ENCODE measurements around the gene KRTAP5-11. TPM values are rescaled to one million over a fixed set of nuclear protein-coding genes. Genes with fewer than 3 reads are reported as not detected.
"Not testable (repeated sequence)": the region's sequence is repeated elsewhere in the genome, so short reads cannot be mapped to it uniquely, and the experiment has no call there.

Gene KRTAP5-11
- polyA plus RNA-seq, 3 donors: 0.27 to 0.83 TPM; not detected in 1

DNA sequence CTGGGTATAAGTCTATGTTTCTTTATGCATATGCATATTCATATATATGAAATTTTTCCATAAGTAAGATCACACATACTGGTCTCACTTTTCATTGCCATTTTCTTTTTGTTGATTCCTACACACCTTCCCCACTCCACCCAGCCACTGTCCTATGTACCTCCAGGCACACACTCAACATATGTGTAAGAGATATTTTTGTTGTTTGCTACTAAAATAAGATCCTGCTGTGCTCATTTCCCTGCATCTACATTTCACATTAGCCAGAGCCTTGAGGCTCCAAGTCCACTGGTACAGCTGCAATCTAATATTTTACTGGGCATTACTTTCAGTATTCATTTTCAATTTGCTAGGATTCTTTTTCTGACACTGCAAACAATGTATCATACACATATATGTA lies 25.4 kb downstream of the KRTAP5-11 start:
- DNase-seq: no peak

DNA sequence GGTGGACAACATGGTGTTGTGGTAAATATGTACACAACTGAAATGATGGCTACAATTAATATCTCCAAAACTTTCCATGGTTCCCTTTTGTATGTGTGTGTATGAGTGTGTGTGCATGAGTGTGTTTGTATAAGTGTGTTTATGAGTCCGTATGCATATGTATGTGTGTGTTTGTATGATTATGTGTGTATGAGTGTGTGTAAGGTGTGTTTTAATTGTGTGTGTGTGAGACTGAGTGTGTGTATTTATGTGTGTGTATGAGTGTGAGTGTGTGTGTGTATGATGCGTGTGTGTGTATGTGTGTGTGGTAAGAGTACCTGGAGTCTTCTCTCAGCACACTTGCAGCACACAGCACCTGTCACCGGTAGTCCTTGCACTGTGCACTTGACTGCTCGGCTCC lies 26.7 kb downstream of the KRTAP5-11 start:
- no peak for DNase-seq

DNA sequence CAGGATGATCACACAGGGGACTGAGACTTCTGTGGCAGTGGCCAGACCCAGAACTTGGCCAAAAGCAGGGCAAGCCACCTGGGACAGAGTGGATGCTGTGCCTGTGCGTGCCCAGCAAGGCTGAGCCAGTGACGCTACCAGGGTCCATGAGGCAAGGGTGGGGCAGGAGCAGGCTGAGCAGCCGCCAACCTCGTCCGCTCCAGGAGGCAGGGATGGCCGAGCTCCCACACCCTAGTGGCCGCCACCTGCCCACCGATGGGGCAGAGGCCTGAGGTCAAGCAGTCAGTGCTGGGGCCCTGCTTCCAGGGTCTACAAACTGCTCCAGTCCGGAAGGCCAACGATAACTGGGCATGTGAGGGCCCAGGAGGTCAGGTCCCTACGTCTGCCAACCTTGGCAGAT lies 27.2 kb downstream of the KRTAP5-11 start:
- DNase-seq: no peak

DNA sequence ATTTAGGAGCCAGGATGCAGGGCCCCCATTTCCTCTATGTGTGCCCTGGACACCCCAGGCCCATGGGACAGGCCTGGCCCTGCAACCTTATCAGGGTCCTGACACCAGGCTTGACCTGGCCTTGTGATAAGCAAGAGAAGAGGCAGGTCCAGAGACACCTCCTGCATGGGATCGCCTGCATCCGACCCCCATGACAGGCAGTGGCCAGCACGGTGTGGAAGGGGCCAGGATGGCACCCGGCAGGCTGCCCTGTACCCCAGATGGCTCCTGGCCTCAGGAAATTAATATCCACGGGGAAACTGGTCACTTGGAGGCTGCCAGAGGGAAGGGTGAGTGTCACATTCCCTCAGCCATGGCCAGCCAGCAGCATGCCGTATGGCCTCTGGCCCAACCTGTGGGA lies 27.7 kb downstream of the KRTAP5-11 start:
- DNase-seq: no peak

DNA sequence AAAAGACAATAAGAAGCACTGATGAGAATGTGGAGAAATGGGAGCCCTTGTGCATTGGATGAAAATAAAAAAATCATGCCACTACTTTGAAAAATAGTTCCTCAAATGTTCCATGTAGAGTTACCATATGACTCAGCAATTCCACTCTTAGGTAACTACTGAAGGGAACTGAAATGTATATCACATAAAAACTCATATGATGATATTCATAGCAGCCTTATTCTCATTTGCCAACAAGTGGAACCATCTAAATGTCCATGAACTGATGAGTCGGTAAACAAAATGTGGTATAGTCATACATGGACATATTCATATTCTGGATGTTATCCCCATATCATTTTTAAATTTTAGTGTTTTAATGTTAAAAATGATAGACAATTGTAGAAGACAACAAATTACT lies 31.0 kb downstream of the KRTAP5-11 start:
- DNase-seq: no peak

DNA sequence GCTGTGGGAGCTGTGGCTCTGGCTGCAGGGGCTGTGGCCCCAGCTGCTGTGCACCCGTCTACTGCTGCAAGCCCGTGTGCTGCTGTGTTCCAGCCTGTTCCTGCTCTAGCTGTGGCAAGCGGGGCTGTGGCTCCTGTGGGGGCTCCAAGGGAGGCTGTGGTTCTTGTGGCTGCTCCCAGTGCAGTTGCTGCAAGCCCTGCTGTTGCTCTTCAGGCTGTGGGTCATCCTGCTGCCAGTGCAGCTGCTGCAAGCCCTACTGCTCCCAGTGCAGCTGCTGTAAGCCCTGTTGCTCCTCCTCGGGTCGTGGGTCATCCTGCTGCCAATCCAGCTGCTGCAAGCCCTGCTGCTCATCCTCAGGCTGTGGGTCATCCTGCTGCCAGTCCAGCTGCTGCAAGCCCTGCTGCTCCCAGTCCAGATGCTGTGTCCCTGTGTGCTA lies 33.9 kb downstream of the KRTAP5-11 start:
- no peak for DNase-seq

DNA sequence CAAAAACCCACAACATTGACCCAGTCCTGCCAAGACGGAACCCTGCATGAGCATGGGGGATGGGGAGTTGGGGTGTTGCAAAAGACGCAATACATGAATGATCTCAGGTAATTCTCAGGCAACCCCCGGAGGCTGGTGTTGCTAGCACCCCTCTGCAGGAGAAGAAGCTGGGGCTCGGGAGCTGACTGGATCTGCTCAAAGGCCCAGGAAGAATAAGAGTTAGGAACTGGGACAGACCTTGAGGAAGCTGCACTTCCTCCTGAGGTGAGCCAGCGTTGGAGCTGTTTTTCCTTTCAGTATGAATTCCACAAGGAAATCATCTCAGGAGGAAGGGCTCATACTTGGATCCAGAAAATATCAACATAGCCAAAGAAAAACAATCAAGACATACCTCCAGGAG lies 34.6 kb downstream of the KRTAP5-11 start, which contains the start of gene KRTAP5-9:
Gene KRTAP5-9, plus strand, starts transcription at position 301 of the 400 bp plus-strand sequence. CDS start 238 bp downstream, outside the sequence.
- DNase-seq: no peak

DNA sequence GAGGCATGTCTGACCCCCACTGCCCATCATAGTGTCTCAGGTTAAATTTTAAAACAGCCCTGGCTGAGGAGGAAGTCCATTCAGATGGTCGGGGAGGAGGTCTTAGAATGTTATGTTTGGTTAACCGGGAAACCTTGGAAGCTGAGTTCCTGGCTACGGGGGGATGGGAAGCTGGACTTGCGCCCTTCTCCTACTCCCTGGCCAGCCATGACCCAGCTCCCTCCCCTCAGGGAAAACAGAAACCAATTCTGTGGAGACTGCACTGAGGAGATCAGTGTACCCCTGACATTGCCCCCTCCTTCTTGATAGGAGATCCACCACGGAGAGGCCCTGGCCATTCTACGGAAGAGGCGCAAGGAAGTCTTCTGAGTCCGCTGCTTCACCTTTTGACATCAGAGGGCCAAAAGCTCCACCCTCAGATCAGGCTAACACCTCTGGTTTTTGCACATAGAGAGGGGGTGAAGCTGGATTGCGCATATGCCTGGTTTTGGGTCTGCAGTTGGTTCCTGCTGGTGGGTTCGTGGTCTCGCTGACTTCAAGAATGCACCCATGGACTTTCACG lies 37.2 kb downstream of the KRTAP5-11 start:
- no peak for DNase-seq

DNA sequence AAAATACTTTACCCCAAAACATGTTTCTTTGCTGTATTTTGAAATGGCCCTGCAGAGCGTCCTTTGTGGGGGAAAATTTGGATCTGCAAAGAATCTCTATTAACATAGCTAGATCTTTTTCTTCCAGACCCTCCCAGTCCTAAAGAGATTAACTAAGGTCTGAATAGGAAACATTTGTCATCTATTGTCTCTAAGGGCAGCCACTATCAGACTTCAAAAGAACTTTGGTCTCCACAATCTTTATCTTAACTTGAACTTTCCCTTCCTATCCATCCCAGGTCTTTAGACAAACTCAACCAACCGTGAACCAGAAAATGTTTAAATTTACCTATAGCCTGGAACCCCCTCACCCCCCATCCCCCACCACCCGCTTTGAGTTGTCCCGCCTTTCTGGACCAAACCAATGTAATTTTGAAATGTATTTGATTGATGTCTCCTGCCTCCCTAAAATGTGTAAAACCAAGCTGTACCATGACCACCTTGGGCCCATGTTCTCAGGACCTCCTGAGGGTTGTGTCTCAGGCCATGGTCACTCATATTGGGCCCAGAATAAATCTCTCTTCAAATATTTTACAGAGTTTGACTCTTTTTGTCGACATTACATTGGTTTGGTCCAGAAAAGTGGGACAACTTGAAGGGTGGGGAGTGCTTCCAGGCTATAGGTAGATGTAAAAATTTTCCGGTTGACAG lies 38.0 kb downstream of the KRTAP5-11 start:
- no peak for DNase-seq

DNA sequence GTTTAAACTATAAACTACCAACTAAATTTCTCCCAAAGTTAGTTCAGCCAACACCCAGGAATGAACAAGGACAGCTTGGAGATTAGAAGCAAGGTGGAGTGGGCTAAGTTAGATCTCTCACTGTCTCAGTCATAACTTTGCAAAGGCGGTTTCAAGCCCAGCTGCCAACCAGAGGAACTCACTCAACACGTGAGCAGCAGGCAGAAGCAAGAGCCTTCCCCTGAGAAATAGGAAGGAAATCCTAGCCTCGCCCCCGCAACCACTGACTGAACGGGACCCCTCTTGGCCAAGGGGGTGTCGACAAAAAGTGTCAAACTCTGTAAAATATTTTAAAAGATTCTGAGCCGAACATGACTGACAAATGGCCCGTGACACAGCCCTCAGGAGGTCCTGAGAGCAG lies 38.8 kb downstream of the KRTAP5-11 start:
- DNase-seq: no peak

DNA sequence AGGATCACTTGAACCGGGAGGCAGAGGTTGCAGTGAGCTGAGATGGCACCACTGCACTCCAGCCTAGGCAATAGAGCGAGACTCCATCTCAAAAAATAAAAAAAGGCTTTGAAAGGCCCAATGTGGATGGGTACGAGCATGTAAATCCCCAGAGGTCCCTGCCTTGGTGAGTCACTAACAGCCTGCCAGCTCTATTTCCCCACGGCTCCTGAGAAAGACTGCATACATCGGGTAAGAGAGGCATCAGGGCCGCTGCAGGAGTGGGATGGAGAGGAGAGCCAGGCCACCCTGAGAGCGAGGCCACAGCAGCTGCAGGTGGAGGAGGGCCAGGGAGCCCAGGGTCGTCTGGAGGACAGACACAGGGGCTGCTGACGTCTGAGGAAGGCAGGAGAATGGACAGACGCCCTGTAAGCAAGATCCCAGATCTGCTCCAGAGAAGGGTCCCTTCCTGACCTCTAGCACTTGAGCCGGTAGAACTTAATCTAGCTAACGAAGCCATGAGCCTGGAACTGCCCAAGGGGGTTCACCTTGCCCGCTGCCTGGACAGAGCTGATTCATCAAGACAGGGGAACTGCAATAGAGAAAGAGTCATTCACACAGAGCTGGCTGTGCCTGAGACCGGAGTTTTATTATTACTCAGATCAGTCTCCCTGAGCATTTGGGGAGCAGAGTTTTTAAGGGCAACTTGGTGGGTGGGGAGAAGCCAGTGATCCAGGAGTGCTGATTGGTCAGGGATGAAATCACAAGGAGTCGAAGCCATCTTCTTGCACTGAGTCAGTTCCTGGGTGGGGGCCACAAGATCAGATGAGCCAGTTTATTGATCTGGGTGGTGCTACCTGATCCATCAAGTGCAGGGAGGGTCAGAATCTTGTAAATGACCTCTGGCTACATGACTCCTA lies 39.5 kb downstream of the KRTAP5-11 start:
- no peak for DNase-seq

DNA sequence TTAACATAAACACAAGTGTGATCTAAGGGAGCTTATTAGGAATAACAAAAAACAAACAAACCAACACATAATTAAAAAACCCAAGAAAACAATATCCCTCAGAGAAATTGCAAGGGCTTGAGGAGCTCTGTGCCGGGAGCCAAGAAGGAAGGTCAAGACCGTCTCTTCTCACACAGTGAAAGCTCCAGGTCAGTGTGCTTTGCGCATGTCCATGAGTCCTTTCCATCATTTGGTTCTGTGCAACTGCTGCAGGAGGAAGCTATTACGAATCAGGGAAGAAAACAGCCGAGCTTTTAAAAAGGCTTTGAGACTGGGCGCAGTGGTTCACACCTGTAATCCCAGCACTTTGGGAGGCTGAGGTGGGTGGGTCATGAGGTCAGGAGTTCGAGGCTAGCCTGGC lies 40.3 kb downstream of the KRTAP5-11 start:
- DNase-seq: no peak

DNA sequence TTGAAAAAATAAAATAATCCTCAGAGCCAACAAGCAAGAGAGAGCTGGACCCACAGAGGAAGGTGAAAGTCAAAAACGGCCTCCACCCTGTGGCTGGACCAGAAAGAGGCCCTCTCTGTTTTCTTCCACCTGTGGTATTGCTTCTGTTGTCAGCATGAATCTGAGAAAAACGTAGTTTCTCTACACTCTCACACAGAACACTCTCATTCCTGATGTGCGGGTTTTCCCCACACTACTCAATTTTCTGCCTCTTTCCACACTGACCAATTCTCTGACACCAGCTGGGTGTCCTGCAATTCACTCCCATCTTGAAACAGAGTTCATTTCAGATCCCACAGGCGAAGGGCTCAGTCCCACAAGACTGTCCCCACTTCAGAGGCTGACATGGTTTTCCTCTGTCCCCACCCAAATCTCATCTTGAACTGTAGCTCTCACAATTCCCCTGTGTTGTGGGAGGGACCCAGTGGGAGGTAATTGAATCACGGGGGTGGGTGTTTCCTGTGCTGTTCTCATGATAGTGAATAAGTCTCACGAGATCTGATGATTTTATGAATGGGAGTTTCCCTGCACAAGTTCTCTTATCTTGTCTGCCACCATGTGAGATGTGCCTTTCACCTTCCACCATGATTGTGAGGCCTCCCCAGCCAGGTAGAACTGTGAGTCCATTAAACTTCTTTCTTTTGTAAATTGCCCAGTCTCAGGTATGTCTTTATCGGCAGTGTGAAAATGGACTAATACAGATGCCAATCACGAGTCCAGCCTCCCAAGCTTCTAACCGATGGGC lies 42.0 kb downstream of the KRTAP5-11 start:
- DNase-seq: not testable (repeated sequence)

DNA sequence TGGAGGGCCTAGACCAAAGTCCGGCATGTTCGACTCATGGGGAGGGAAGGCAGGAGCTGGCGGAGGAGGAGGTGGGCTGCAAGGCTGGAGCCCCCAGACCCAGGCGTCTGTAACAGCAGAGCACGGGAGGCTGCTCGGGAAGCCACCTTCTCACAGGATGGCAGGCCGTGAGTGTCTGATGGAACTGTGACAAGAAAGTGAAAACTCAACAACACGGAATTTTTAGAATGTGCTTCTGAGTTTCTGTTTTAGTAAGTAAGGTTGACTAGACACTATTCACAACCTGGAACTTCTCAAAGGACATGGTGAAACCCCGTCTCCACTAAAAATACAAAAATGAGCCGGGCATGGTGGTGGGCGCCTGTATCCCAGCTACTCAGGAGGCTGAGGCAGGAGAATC lies 42.7 kb downstream of the KRTAP5-11 start:
- DNase-seq: not testable (repeated sequence)

DNA sequence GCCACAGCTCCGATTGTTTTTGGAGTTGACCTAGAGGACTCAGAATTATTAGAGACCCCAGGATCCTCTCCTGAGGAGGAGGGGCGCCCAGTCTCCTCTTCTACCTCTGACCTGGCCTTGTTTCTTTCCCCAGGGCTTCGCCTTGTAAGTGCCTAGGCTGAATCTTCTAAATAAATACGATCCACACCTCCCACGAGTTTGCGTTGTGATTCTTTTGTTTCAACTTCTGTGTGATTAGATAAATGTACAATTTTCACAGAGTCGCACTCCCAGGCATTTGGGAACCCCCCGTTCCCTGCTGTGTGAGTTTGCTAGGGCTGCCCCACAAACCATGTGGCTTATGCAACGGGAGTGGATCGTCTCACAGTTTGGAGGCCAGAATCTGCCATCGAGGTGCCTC lies 43.7 kb downstream of the KRTAP5-11 start:
- no peak for DNase-seq

DNA sequence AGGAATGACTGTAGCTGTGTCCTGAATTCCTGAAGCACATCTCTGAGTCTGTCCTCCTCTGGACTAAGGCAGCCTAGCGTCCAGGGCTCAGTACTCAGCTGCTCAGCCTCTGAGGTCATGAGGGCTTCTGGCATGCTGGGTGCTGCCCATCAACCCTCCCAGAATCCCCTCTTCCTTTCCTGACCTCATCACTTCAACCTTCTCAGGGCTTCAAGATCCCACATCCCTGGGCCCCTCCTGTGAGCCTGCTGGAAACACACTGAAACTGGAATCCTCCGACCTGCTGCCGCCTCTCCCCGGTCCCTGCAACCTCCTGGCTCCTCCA lies 44.0 kb downstream of the KRTAP5-11 start:
- DNase-seq: no peak

DNA sequence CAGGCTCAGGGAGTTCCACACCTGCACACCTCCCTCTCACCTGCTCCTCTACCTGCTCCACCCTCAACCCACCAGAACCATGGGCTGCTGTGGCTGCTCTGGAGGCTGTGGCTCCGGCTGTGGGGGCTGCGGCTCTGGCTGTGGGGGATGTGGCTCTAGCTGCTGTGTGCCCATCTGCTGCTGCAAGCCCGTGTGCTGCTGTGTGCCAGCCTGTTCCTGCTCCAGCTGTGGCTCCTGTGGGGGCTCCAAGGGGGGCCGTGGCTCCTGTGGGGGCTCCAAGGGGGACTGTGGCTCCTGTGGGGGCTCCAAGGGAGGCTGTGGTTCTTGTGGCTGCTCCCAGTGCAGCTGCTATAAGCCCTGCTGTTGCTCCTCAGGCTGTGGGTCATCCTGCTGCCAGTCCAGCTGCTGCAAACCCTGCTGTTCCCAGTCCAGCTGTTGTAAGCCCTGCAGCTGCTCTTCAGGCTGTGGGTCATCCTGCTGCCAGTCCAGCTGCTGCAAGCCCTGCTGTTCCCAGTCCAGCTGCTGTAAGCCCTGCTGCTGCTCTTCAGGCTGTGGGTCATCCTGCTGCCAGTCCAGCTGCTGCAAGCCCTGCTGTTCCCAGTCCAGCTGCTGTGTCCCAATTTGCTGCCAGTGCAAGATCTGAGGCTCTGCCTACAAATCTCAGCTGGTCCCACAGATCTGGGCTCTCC lies 44.6 kb downstream of the KRTAP5-11 start, which contains the start of gene KRTAP5-8:
Gene KRTAP5-8, plus strand, starts transcription at position 49 of the 689 bp plus-strand sequence. Its CDS starts 31 bp downstream, at position 80.
- not testable (repeated sequence) for DNase-seq

DNA sequence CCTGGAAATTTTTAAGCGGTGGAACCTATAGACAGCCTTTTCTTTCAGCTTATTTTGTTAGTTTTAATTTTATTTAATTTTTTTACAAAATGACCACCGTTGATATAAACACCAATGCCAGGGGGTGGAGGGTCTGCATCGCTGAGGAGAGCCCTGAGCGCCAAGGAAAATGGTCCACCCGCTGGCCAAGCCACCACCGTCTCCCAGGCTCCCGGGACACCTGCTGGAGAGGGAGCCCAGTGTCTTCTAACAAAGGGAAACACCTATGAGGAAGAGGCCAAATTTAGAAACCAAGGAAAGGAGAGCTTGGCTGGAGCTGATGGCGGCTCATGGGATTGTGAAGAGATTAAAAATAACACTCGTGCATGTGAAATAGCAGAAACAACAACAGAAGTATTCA lies 45.1 kb downstream of the KRTAP5-11 start:
- no peak for DNase-seq

DNA sequence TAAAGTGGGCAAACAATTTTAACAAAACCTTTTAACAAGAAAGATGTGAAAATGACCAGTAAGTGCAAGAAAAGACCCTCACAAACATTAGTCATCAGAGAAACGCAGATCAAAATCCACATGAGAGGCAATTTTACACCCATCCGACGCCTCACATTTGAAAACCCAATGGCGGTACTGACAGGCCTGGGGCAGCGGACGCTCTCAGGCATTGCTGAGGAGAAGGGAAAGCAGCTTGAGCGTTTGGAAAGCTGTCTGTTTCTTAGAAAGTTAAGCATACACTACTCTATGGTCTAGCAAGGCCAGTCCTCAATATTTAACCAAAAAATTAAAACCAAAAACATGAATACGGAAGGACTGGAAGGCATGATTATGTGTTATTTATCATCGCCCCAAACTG lies 46.9 kb downstream of the KRTAP5-11 start:
- DNase-seq: no peak

DNA sequence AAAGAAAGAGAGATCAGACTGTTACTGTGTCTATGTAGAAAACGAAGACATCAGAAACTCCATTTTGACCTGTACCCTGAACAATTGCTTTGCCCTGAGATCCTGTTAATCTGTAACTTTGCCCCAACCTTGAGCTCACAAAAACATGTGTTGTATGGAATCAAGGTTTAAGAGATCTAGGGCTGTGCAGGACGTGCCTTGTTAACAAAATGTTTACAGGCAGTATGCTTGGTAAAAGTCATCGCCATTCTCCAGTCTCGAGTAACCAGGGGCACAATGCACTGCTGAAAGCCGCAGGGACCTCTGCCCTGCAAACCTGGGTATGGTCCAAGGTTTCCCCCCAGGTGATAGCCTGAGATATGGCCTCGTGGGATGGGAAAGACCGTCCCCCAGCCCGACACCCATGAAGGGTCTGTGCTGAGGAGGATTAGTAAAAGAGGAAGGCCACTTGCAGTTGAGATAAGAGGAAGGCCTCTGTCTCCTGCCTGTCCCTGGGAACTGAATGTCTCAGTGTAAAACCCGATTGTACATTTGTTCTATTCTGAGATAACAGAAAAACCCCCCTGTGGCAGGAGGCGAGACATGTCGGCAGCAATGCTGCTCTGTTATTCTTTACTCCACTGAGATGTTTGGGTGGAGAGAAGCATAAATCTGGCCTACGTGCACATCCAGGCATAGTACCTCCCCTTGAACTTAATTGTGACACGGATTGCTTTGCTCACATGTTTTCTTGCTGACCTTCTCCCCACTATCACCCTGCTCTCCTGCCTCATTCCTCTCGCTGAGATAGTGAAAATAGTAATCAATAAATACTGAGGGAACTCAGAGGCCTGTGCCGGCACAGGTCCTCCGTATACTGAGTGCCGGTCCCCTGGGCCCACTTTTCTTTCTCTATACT lies 47.7 kb downstream of the KRTAP5-11 start:
- DNase-seq: not testable (repeated sequence)

Measured in renal pelvis (tissue), 4 donors.